SK-N-SH (cell line): ENCODE results near the gene ISL1. TPM values are rescaled to one million over a fixed set of nuclear protein-coding genes. Genes with fewer than 3 reads are reported as not detected.

Source experiments
- CTCF ChIA-PET: fragments of 300-600, 350-600 bp; formaldehyde crosslinking; extraction: SDS; loops from one replicate; lab custom pipeline; 2021; lab: Yijun Ruan, JAX
- POLR2A ChIA-PET: fragments of 350-600 bp; sonication (Branson Sonifier 250); formaldehyde crosslinking; extraction: SDS; loops from one replicate; lab custom pipeline; 2020; ENCODE audit warnings: antibody characterized with exemption, inconsistent platforms; lab: Yijun Ruan, JAX
- DNase-seq: peaks from one replicate; pipeline ENCODE4 v3.0.0; 2012
- H2AFZ ChIP-seq: fragments of 200-600 bp; sonication (generic); 2 replicates; pipeline ENCODE4 v1.8.1; 2016; ENCODE audit warnings: antibody characterized with exemption, mild to moderate bottlenecking, low read depth
- H3F3A ChIP-seq: fragments of 200-600 bp; sonication (generic); replicated peaks from 2 replicates; pipeline ENCODE3; 2016; ENCODE audit warnings: antibody characterized with exemption, mild to moderate bottlenecking; ENCODE audit not compliant: insufficient read depth
- H3K27ac ChIP-seq, 2 experiments: fragments of 200-500 bp in 1 of 2; fragments of 200-600 bp in 1 of 2; sonication (Bioruptor generic) in 1 of 2; sonication (generic), shearing (Covaris generic) in 1 of 2; 2 replicates each; pipeline versions ENCODE4 v1.5.1 to v1.6.1; 2014 to 2016; ENCODE audit warnings: low read depth in 2 of 2, inconsistent platforms in 1 of 2, low read length in 1 of 2, mild to moderate bottlenecking in 1 of 2, mixed read lengths in 1 of 2
- H3K27me3 ChIP-seq: fragments of 200-600 bp; sonication (generic), shearing (Covaris generic); 2 replicates; pipeline ENCODE4 v1.6.1; 2016; ENCODE audit warnings: mixed run types; ENCODE audit not compliant: insufficient read depth
- H3K36me3 ChIP-seq, 2 experiments: fragments of 200-500 bp in 1 of 2; fragments of 200-600 bp in 1 of 2; sonication (Bioruptor generic) in 1 of 2; sonication (generic) in 1 of 2; replicated peaks in 1 of 2; 2 replicates each; pipeline versions ENCODE3 to v1.5.1; 2014 to 2016; ENCODE audit warnings: low read length in 1 of 2, mild to moderate bottlenecking in 1 of 2; ENCODE audit not compliant: insufficient read depth in 2 of 2, control insufficient read depth in 1 of 2
- H3K4me1 ChIP-seq, 2 experiments: fragments of 200-500 bp in 1 of 2; fragments of 200-600 bp in 1 of 2; sonication (Bioruptor generic) in 1 of 2; sonication (generic), shearing (Covaris generic) in 1 of 2; 2 replicates each; pipeline versions ENCODE4 v1.5.1 to v1.6.1; 2014 to 2016; ENCODE audit warnings: low read depth in 1 of 2, low read length in 1 of 2, mixed run types in 1 of 2; ENCODE audit not compliant: insufficient read depth in 2 of 2, control insufficient read depth in 1 of 2
- H3K4me2 ChIP-seq: fragments of 200-600 bp; sonication (generic), shearing (Covaris generic); 2 replicates; pipeline ENCODE4 v1.6.1; 2017; ENCODE audit warnings: mixed run types
- H3K4me3 ChIP-seq, 2 experiments: fragments of 200-500 bp in 1 of 2; fragments of 200-600 bp in 1 of 2; sonication (Bioruptor generic) in 1 of 2; sonication (generic), shearing (Covaris generic) in 1 of 2; 2 replicates each; pipeline versions ENCODE4 v1.5.1 to v1.8.1; 2014 to 2016; ENCODE audit warnings: low read depth in 2 of 2, inconsistent platforms in 1 of 2, low read length in 1 of 2, mild to moderate bottlenecking in 1 of 2, mixed read lengths in 1 of 2, moderate library complexity in 1 of 2
- H3K79me2 ChIP-seq: fragments of 200-600 bp; sonication (generic); 2 replicates; pipeline ENCODE4 v1.8.1; 2017; ENCODE audit warnings: mild to moderate bottlenecking; ENCODE audit not compliant: insufficient read depth
- H3K9ac ChIP-seq: fragments of 200-600 bp; sonication (generic); 2 replicates; pipeline ENCODE4 v1.6.1; 2017; ENCODE audit warnings: mixed run types
- H3K9me2 ChIP-seq: fragments of 200-600 bp; sonication (generic); 2 replicates; pipeline ENCODE4 v1.6.1; 2017; ENCODE audit warnings: mixed run types
- H3K9me3 ChIP-seq: fragments of 200-600 bp; sonication (generic); 2 replicates; pipeline ENCODE4 v1.6.1; 2017; ENCODE audit warnings: mixed run types, mild to moderate bottlenecking, moderate library complexity
- H4K20me1 ChIP-seq: fragments of 200-600 bp; sonication (generic); 2 replicates; pipeline ENCODE4 v1.6.1; 2017; ENCODE audit warnings: mild to moderate bottlenecking, mixed run types; ENCODE audit not compliant: insufficient read depth
- CTCF ChIP-seq: fragments of 200-600 bp; sonication (generic); IDR thresholded peaks from 2 replicates; pipeline ENCODE4 v1.6.1; 2017; ENCODE audit warnings: antibody characterized with exemption, mild to moderate bottlenecking, moderate library complexity
- EP300 ChIP-seq, 2 experiments: IDR thresholded peaks; 2 replicates each; pipeline versions ENCODE4 v1.4.0 to v1.6.1; 2012; ENCODE audit warnings: borderline replicate concordance in 1 of 2, low read depth in 1 of 2, low read length in 1 of 2
- FOXM1 ChIP-seq: IDR thresholded peaks from 2 replicates; pipeline ENCODE4 v1.4.0; 2012; ENCODE audit warnings: low read depth, mild to moderate bottlenecking
- PBX3 ChIP-seq: IDR thresholded peaks from 2 replicates; pipeline ENCODE4; 2012
- RAD21 ChIP-seq: IDR thresholded peaks from 2 replicates; pipeline ENCODE4 v1.6.1; 2012; ENCODE audit warnings: mild to moderate bottlenecking, low read length
- RFX5 ChIP-seq: IDR thresholded peaks from 2 replicates; pipeline ENCODE4 v1.6.1; 2012; ENCODE audit warnings: mild to moderate bottlenecking, improper control_type of control experiment, low read length
- SMC3 ChIP-seq: IDR thresholded peaks from 2 replicates; pipeline ENCODE4 v1.6.1; 2012; ENCODE audit warnings: low read depth, low read length, improper control_type of control experiment
- TCF12 ChIP-seq: IDR thresholded peaks from 2 replicates; pipeline ENCODE4 v1.4.0; 2012
- YY1 ChIP-seq: IDR thresholded peaks from 2 replicates; pipeline ENCODE4 v1.4.0; 2012; ENCODE audit warnings: low read depth, mild to moderate bottlenecking
- WGBS: methylation state at CpG from one replicate; pipeline ENCODE4 v1.1.6; 2017; ENCODE audit warnings: low lambda C conversion rate; 5-methylcytosine and 5-hydroxymethylcytosine counted together
- polyA plus RNA-seq, 3 experiments: library from polyadenylated mRNA; depleted of rRNA; stranded (reverse); fragments of >200 nt; gene quantifications; 2 replicates each; pipeline ENCODE4 v1.2.3, GENCODE V29; 2012

The ISL1 gene
- polyA plus RNA-seq, 1 of the 3 experiments (the other 2 are of a cell fraction), result 15.2 TPM

GRCh38 chr5:51347157-51347556 is 36.1 kb upstream of the ISL1 start:
- Histone ChIP-seq H3K4me1 (no peaks in the 10 kb centered on the region), H3K4me2 (no peak overlapping the region), H3K27me3 (no peaks in the 10 kb centered on the region), H3K4me3 (no peak overlapping the region), H3K36me3 (no peaks in the 10 kb centered on the region), H3K9me2 (no peaks in the 10 kb centered on the region), H3K79me2 (no peaks in the 10 kb centered on the region), H3F3A (peaks cover 5% of the 10 kb centered on the region), H3K9me3 (no peaks in the 10 kb centered on the region), H3K27ac (no peak overlapping the region), H2AFZ (no peak overlapping the region), H4K20me1 (no peaks in the 10 kb centered on the region)
- POLR2A ChIA-PET, result no interaction called here
- DNase-seq, result no peak
- TF ChIP-seq PBX3 (no peak), YY1 (no peak), RFX5 (no peak), TCF12 (no peak), FOXM1 (no peak), EP300 (IDR thresholded peaks at IDR 0.05; ENCODE audit: borderline replicate concordance in 1 of 2, low read depth in 1 of 2, low read length in 1 of 2) (no peak)
- TF ChIP-seq, all 33 proteins: peak for 0
- no peak overlapping the region for H3K9ac ChIP-seq
- 19% methylated on average over 1 of the region's 1 CpG for WGBS
- CTCF ChIA-PET, result interaction anchor here (0.7 to 1.8 kb wide), 3 partner anchors 7 to 389 kb away, joined by 3 to 12 read pairs (median 5); no protein-coding TSS in a partner anchor

- Histone ChIP-seq H3K27ac (no peak overlapping the region), H4K20me1 (no peaks in the 10 kb centered on the region), H3K4me3 (no peak overlapping the region), H3K4me1 (no peaks in the 10 kb centered on the region), H3F3A (peaks cover 5% of the 10 kb centered on the region), H2AFZ (no peak overlapping the region), H3K9ac (no peak overlapping the region), H3K79me2 (no peaks in the 10 kb centered on the region), H3K9me2 (no peaks in the 10 kb centered on the region), H3K9me3 (no peaks in the 10 kb centered on the region), H3K36me3 (no peaks in the 10 kb centered on the region), H3K27me3 (no peaks in the 10 kb centered on the region), H3K4me2 (no peak overlapping the region)
- CTCF ChIA-PET, result interaction anchor here (0.7 to 1.8 kb wide), 4 partner anchors 8 to 390 kb away, joined by 3 to 12 read pairs (median 4); no protein-coding TSS in a partner anchor
- POLR2A ChIA-PET, result no interaction called here
- no peak for DNase-seq
- WGBS, result 63% methylated on average over 2 of the region's 2 CpGs
- TF ChIP-seq CTCF (peak; percentile 36; the same call in 1 of the 2 replicates), RAD21 (peak; percentile 47; the same call in 1 of the 2 replicates), SMC3 (peak; percentile 32; the same call in 1 of the 2 replicates), YY1 (no peak)
Measured at GRCh38 chr5:51347704-51348103, 35.5 kb upstream of the ISL1 start.
